ENCODE results near the gene CLN3.

GRCh38 chr16:28496844-28497243, 5.0 kb upstream of the CLN3 start:
- TF ChIP-seq TAF1 (IDR thresholded peaks at IDR 0.05; ENCODE audit: control insufficient read depth, extremely low read depth, insufficient read depth, low read length, severe bottlenecking) (no peak), POLR2A (conservative IDR thresholded peaks at IDR 0.05) (no peak), YY1 (IDR thresholded peaks at IDR 0.05; ENCODE audit: borderline replicate concordance in 1 of 3, control insufficient read depth in 1 of 3, extremely low read depth in 1 of 3, insufficient read depth in 3 of 3, insufficient read length in 1 of 3, insufficient replicate concordance in 2 of 3, low read depth in 1 of 3, low read length in 2 of 3) (no peak), STAT5A (IDR thresholded peaks at IDR 0.05; ENCODE audit: borderline replicate concordance, low read length) (no peak), ZNF140 (CRISPR knock-in tag; IDR thresholded peaks at IDR 0.05) (no peak), MTF1 (CRISPR knock-in tag; IDR thresholded peaks at IDR 0.05; ENCODE audit: borderline replicate concordance) (no peak), SMARCA5 (IDR thresholded peaks at IDR 0.05) (no peak), ELF4 (CRISPR knock-in tag; IDR thresholded peaks at IDR 0.05) (no peak), ZNF384 (IDR thresholded peaks at IDR 0.05; ENCODE audit: low read depth, low read length) (no peak)
